Erythroblast (primary cell): ENCODE results near the gene SESN1.

Experiments used
- GATA1 ChIP-seq: IDR thresholded peaks from 2 replicates; pipeline ENCODE4 v1.6.1; 2011; ENCODE audit warnings: low read depth, mild to moderate bottlenecking, control low read depth, low read length, moderate library complexity
- POLR2A ChIP-seq: IDR thresholded peaks from 2 replicates; pipeline ENCODE4 v1.6.1; 2011; ENCODE audit warnings: mild to moderate bottlenecking, low read length

- TF ChIP-seq POLR2A (no peak), GATA1 (no peak)
Observed at GRCh38 chr6:109105681-109106080, 11.0 kb upstream of the SESN1 start.
